Measurements from ENCODE around the gene ITM2B. TPM values are rescaled to one million over a fixed set of nuclear protein-coding genes. Genes with fewer than 3 reads are reported as not detected.

The ITM2B gene
- total RNA-seq, 1 experiment from 2014 or later, result 178 TPM

DNA sequence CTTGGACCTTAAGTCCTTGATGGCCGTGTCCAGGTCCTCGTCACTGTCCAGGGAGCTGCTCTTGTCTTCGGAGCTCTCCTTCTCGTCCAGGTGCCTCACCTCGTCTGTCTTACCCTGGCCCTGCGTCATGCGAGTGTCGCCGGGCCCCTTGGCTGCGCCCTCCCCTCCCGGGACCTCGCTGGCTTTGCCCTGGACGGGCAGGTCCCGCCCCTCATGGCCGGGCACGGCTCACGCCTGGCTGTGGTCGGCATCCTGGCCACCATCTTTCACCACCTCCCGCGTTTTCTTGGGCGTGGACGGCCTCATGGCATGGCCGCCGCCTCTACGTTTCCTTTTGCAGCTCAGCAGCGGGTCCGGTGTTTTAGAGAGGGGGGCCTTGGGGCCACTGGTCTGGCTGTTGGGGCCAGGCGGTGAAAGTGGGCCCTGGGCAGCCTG is 85.4 kb downstream of the ITM2B start:
- ChIA-PET CTCF (interaction anchor here (1.5 kb wide), 1 partner anchor 262 kb away, joined by 4 read pairs; no protein-coding TSS in a partner anchor), POLR2A (no interaction called here)
- peaks cover 34% of the 10 kb centered on the region for H3K36me3 Mint-ChIP-seq
- no peak for TF ChIP-seq USF1 (CRISPR knock-in tag; IDR thresholded peaks at IDR 0.05)
- TF ChIP-seq MXD4 (CRISPR knock-in tag; IDR thresholded peaks at IDR 0.05; ENCODE audit: borderline replicate concordance), result no peak
- no peak for TF ChIP-seq ZNF263 (CRISPR knock-in tag; IDR thresholded peaks at IDR 0.05; ENCODE audit: low read depth)
- TF ChIP-seq JAZF1 (CRISPR knock-in tag; IDR thresholded peaks at IDR 0.05), result no peak
- H3K9me3 Mint-ChIP-seq, result peaks cover 34% of the 10 kb centered on the region
- no peaks in the 10 kb centered on the region for H3K27me3 Mint-ChIP-seq (ENCODE audit: low read depth)
- H3K27ac Mint-ChIP-seq, result no peak overlapping the region
- ATAC-seq, result no peak
- DNase-seq (ENCODE audit: low spot score), result no peak
- no peak overlapping the region for H3K4me3 Mint-ChIP-seq
- peaks cover 3% of the 10 kb centered on the region; the same call in 1 of the 2 replicates for H3K4me1 Mint-ChIP-seq

DNA sequence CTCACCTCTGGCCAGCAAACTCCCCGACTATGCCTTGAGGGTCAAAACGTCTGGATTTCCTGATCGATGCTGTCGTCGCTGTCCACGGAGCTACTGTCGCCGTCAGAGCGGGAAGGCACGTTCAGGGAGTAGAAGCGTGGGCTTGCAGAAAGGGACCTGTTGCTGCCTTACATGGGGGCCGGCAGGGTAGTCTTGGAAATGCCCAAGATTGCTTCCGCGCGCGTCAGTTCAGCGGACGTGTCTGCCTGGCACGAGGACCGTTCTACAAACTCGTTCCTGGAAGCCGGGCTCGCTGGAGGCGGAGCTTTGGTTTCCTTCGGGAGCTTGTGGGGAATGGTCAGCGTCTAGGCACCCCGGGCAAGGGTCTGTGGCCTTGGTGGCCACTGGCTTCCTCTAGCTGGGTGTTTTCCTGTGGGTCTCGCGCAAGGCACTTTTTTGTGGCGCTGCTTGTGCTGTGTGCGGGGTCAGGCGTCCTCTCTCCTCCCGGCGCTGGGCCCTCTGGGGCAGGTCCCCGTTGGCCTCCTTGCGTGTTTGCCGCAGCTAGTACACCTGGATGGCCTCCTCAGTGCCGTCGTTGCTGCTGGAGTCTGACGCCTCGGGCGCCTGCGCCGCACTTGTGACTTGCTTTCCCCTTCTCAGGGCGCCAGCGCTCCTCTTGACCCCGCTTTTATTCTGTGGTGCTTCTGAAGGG is 86.0 kb downstream of the ITM2B start:
- TF ChIP-seq ZNF396 (CRISPR knock-in tag; IDR thresholded peaks at IDR 0.05; ENCODE audit: borderline replicate concordance), result no peak
- TF ChIP-seq ZNF232 (CRISPR knock-in tag; IDR thresholded peaks at IDR 0.05), result no peak
- TF ChIP-seq, protein P1, sequence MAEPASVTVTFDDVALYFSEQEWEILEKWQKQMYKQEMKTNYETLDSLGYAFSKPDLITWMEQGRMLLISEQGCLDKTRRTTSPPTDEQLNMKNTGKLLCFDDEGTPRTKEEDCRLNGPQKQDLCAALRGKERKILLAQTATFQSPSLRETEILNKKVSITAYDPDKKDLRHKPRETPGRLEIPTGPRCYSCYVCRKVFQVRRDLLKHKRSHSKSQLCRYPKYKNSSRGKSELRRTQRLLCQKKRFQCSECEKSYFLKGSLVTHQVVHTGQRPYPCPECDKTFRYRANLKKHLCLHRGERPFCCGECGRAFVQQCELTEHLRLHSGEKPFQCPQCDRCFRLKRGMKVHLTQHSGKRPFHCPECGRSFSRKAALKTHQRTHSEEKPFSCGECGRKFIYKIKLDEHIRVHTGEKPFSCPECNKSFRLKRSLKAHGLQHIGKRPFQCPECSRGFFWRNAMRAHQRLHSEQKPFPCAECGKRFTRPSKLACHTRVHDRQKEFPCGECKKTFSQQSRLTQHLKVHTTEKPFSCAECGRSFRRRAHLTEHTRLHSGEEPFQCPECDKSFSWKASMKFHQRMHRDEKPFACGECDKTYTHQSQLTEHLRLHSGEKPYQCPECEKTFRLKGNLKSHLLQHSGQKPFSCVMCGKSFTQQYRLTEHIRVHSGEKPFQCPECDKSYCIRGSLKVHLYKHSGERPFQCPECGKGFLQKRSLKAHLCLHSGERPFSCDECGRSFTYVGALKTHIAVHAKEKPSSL (CRISPR knock-in tag; conservative IDR thresholded peaks at IDR 0.05), result no peak
- no peak for TF ChIP-seq NFATC4 (CRISPR knock-in tag; IDR thresholded peaks at IDR 0.05)
- no peak for TF ChIP-seq GABPB1 (CRISPR knock-in tag; IDR thresholded peaks at IDR 0.05)
- TF ChIP-seq RELA (CRISPR knock-in tag; IDR thresholded peaks at IDR 0.05; ENCODE audit: borderline replicate concordance), result no peak
- no peak for TF ChIP-seq ZBTB21 (CRISPR knock-in tag; IDR thresholded peaks at IDR 0.05; ENCODE audit: borderline replicate concordance)
- no peak for TF ChIP-seq FOXJ3 (CRISPR knock-in tag; IDR thresholded peaks at IDR 0.05; ENCODE audit: borderline replicate concordance)
- TF ChIP-seq USF1 (CRISPR knock-in tag; IDR thresholded peaks at IDR 0.05), result no peak
- TF ChIP-seq NR2C2 (CRISPR knock-in tag; IDR thresholded peaks at IDR 0.05), result no peak
- TF ChIP-seq NR1H2 (CRISPR knock-in tag; IDR thresholded peaks at IDR 0.05), result no peak
- TF ChIP-seq ZNF317 (CRISPR knock-in tag; IDR thresholded peaks at IDR 0.05; ENCODE audit: borderline replicate concordance, low read depth), result no peak
- peaks cover 32% of the 10 kb centered on the region for H3K9me3 Mint-ChIP-seq
- H3K4me3 Mint-ChIP-seq, result no peak overlapping the region
- peaks cover 32% of the 10 kb centered on the region for H3K36me3 Mint-ChIP-seq
- H3K4me1 Mint-ChIP-seq, result peaks cover 3% of the 10 kb centered on the region; the same call in 1 of the 2 replicates
- no peak for ATAC-seq
- ChIA-PET CTCF (interaction anchor here (1.0 to 1.5 kb wide), 2 partner anchors 213 to 261 kb away, joined by 3 to 4 read pairs; no protein-coding TSS in a partner anchor), POLR2A (no interaction called here)
- no peak for DNase-seq (ENCODE audit: low spot score)
- no peaks in the 10 kb centered on the region for H3K27me3 Mint-ChIP-seq (ENCODE audit: low read depth)
- no peak overlapping the region for H3K27ac Mint-ChIP-seq

Other genes with a start within 250 kb of the ITM2B start
- gene SUCLA2, start 231.9 kb upstream of the ITM2B start, total RNA-seq (2021), result 47.6 to 66.8 TPM (median 51.1 TPM) in 3 replicates
- gene NUDT15, start 195.5 kb upstream of the ITM2B start, total RNA-seq (2021), result 42.8 to 48.8 TPM (median 45.6 TPM) in 3 replicates
- 36.9 to 48.1 TPM (median 43.2 TPM) in 3 replicates for gene MED4, start 138.1 kb upstream of the ITM2B start, total RNA-seq (2021)
- gene RB1, start 70.5 kb downstream of the ITM2B start, total RNA-seq (2021), result 18.4 to 22.0 TPM (median 18.8 TPM) in 3 replicates
- gene LPAR6, start 179.9 kb downstream of the ITM2B start, total RNA-seq (2021), result 3.3 to 4.2 TPM (median 3.9 TPM) in 3 replicates